SW 1271 (cell line): ENCODE measurements around the gene GADD45B.
"Not testable (repeated sequence)": the region's sequence is repeated elsewhere in the genome, so short reads cannot be mapped to it uniquely, and the experiment has no call there.

Experiments used
- DNase-seq, 2 experiments: peaks; one replicate each; lab custom pipeline; 2025; lab: John Stamatoyannopoulos, UW

GADD45B gene

GRCh38 chr19:2488405-2488941 is 12.5 kb downstream of the GADD45B start:
- DNase-seq, result no peak

- no peak for DNase-seq
These were observed 13.2 kb downstream of the GADD45B start for GRCh38 chr19:2488942-2489731.

GRCh38 chr19:2490659-2491058 is 14.7 kb downstream of the GADD45B start:
- no peak for DNase-seq

- peak; percentile 60 to 83 for DNase-seq
These were observed 15.3 kb downstream of the GADD45B start for GRCh38 chr19:2491130-2491801.

GRCh38 chr19:2492870-2493269 is 16.9 kb downstream of the GADD45B start:
- no peak for DNase-seq

- DNase-seq, result not testable (repeated sequence)
These were observed 17.5 kb downstream of the GADD45B start for GRCh38 chr19:2493448-2493847.

- DNase-seq, result no peak
These were observed 18.1 kb downstream of the GADD45B start for GRCh38 chr19:2494084-2494446.

GRCh38 chr19:2494447-2495129 is 18.7 kb downstream of the GADD45B start:
- peak in 1 of 2 experiments; percentile 39 for DNase-seq

GRCh38 chr19:2495130-2495641 is 19.3 kb downstream of the GADD45B start:
- DNase-seq, result peak in 1 of 2 experiments; percentile 60

GRCh38 chr19:2495651-2496316 is 19.9 kb downstream of the GADD45B start:
- DNase-seq, result no peak

- no peak for DNase-seq
These were observed 21.3 kb downstream of the GADD45B start for GRCh38 chr19:2497186-2497585.

GRCh38 chr19:2500156-2500555 is 24.2 kb downstream of the GADD45B start:
- no peak for DNase-seq

- DNase-seq, result no peak
These were observed 24.9 kb downstream of the GADD45B start for GRCh38 chr19:2500841-2501261.

GRCh38 chr19:2503521-2504109 is 27.7 kb downstream of the GADD45B start:
- no peak for DNase-seq

GRCh38 chr19:2506656-2507055 is 30.7 kb downstream of the GADD45B start:
- not testable (repeated sequence) for DNase-seq

GRCh38 chr19:2507109-2507508 is 31.2 kb downstream of the GADD45B start:
- DNase-seq, result peak in 1 of 2 experiments; percentile 13

GRCh38 chr19:2509096-2509495 is 33.2 kb downstream of the GADD45B start:
- DNase-seq, result no peak

- no peak for DNase-seq
These were observed 35.6 kb downstream of the GADD45B start for GRCh38 chr19:2511570-2511969.

- no peak for DNase-seq
These were observed 36.1 kb downstream of the GADD45B start for GRCh38 chr19:2511991-2512390.

- DNase-seq, result no peak
These were observed 36.9 kb downstream of the GADD45B start for GRCh38 chr19:2512523-2513431.
